Keratinocyte (primary cell): ENCODE measurements around the gene FAU. TPM values are rescaled to one million over a fixed set of nuclear protein-coding genes. Genes with fewer than 3 reads are reported as not detected.

Experiments
- DNase-seq: peaks from one replicate; pipeline ENCODE4 v3.0.0-alpha.2; 2011; ENCODE audit warnings: low read depth, missing footprints, low spot score
- FAIRE-seq: peaks from 2 replicates; lab custom pipeline; 2011; peaks lifted over from hg19 to GRCh38; lab: Jason Lieb, UNC
- H2AFZ ChIP-seq: 2 replicates; pipeline ENCODE4 v1.6.0; 2012; ENCODE audit warnings: low read length, control low read depth, inconsistent platforms; ENCODE audit not compliant: control insufficient read depth
- H3K27ac ChIP-seq: 2 replicates; pipeline ENCODE4 v1.5.1; 2011; ENCODE audit warnings: low read length; ENCODE audit not compliant: control insufficient read depth, insufficient read depth
- H3K27me3 ChIP-seq: 3 replicates; pipeline ENCODE4 v1.6.0; 2011; ENCODE audit warnings: low read length; ENCODE audit not compliant: control insufficient read depth, insufficient read depth; ENCODE audit errors: extremely low read depth
- H3K36me3 ChIP-seq, 2 experiments: 2 replicates in 1 of 2; 3 replicates in 1 of 2; pipeline ENCODE4 v1.5.1; 2011; ENCODE audit warnings: low read length in 2 of 2, mild to moderate bottlenecking in 1 of 2; ENCODE audit not compliant: control insufficient read depth in 2 of 2, insufficient read depth in 2 of 2; ENCODE audit errors: extremely low read depth in 1 of 2
- H3K4me1 ChIP-seq: 3 replicates; pipeline ENCODE4 v1.5.1; 2011; ENCODE audit warnings: low read length; ENCODE audit not compliant: control insufficient read depth, insufficient read depth; ENCODE audit errors: extremely low read depth
- H3K4me2 ChIP-seq: 3 replicates; pipeline ENCODE4 v1.6.0; 2011; ENCODE audit warnings: low read depth, low read length; ENCODE audit not compliant: control insufficient read depth, insufficient read depth; ENCODE audit errors: extremely low read depth
- H3K4me3 ChIP-seq, 3 experiments: fragments of 200-600 bp in 1 of 3; sonication (generic) in 1 of 3; 2 replicates in 2 of 3; 3 replicates in 1 of 3; pipeline ENCODE4 v1.5.1; 2011 to 2016; ENCODE audit warnings: low read length in 3 of 3, mild to moderate bottlenecking in 3 of 3, control low read depth in 2 of 3, inconsistent platforms in 1 of 3, low read depth in 1 of 3, mixed read lengths in 1 of 3, mixed run types in 1 of 3, moderate library complexity in 1 of 3; ENCODE audit not compliant: control insufficient read depth in 2 of 3, insufficient read depth in 2 of 3; ENCODE audit errors: extremely low read depth in 1 of 3
- H3K79me2 ChIP-seq: 2 replicates; pipeline ENCODE4 v1.6.0; 2012; ENCODE audit warnings: low read length; ENCODE audit not compliant: control insufficient read depth, insufficient read depth
- H3K9ac ChIP-seq: 3 replicates; pipeline ENCODE4 v1.6.0; 2011; ENCODE audit warnings: low read length; ENCODE audit not compliant: control insufficient read depth, insufficient read depth; ENCODE audit errors: extremely low read depth
- H3K9me1 ChIP-seq: 3 replicates; pipeline ENCODE4 v1.6.0; 2011; ENCODE audit warnings: low read length; ENCODE audit not compliant: control insufficient read depth, insufficient read depth; ENCODE audit errors: extremely low read depth
- H3K9me3 ChIP-seq: 2 replicates; pipeline ENCODE4 v1.5.1; 2012; ENCODE audit warnings: low read depth, low read length; ENCODE audit not compliant: control insufficient read depth
- H4K20me1 ChIP-seq: 3 replicates; pipeline ENCODE4 v1.6.0; 2011; ENCODE audit warnings: low read length; ENCODE audit not compliant: control insufficient read depth, insufficient read depth; ENCODE audit errors: extremely low read depth
- CTCF ChIP-seq, 3 experiments: IDR thresholded peaks in 1 of 3; conservative IDR thresholded peaks in 1 of 3; optimal IDR thresholded peaks in 1 of 3; 2 replicates in 2 of 3; 3 replicates in 1 of 3; pipeline versions ENCODE3 to v1.5.1; 2011; ENCODE audit warnings: low read length in 3 of 3, mild to moderate bottlenecking in 3 of 3, moderate library complexity in 2 of 3, control low read depth in 1 of 3, inconsistent platforms in 1 of 3; ENCODE audit not compliant: insufficient read depth in 2 of 3; ENCODE audit errors: extremely low read depth in 1 of 3
- EZH2 ChIP-seq: IDR thresholded peaks from one replicate; pipeline ENCODE4 v1.6.1; 2012; ENCODE audit warnings: inconsistent platforms, mild to moderate bottlenecking, low read length, moderate library complexity
- dilution Hi-C: fragments of 300-500 bp; cut with MboI; formaldehyde crosslinking; loops from one replicate; pipeline ENCODE4 v1.7.0; 2020; ENCODE audit warnings: low sequenced_read_pairs; ENCODE audit not compliant: extremely low pct_ligation_motif_present
- polyA plus RNA-seq, 5 experiments: library from polyadenylated mRNA; depleted of rRNA in 3 of 5; stranded (reverse) in 3 of 5; stranded (forward) in 1 of 5; unstranded in 1 of 5; fragments of >200 nt; gene quantifications; 1 replicate in 1 of 5; 2 replicates in 3 of 5; 3 replicates in 1 of 5; pipeline versions ENCODE4 v1.2.1 to v1.2.3, GENCODE V29; 2011 to 2012; ENCODE audit warnings: missing spikeins in 2 of 5, low read depth in 1 of 5, low replicate concordance in 1 of 5

The FAU gene
- polyA plus RNA-seq, 1 donor (not counting 4 experiments of a cell fraction or from before 2014, with no cell fraction given), result 452 TPM

- Histone ChIP-seq H3K4me3 (peak overlapping the region; percentile 72 to 98 (median 82)), H3K9ac (peak overlapping the region; percentile 80), H3K27ac (peak overlapping the region; percentile 84), H4K20me1 (no peaks in the 10 kb centered on the region), H3K9me3 (no peaks in the 10 kb centered on the region), H3K9me1 (no peaks in the 10 kb centered on the region), H3K36me3 (peaks cover 19 to 37% of the 10 kb centered on the region in 2 experiments), H3K4me2 (peak overlapping the region; percentile 69), H3K27me3 (no peaks in the 10 kb centered on the region), H2AFZ (peak overlapping the region; percentile 1), H3K79me2 (peaks cover 44% of the 10 kb centered on the region), H3K4me1 (peaks cover 29% of the 10 kb centered on the region)
- TF ChIP-seq CTCF (optimal IDR thresholded peaks at IDR 0.05 in 1 of 3, IDR thresholded peaks at IDR 0.05 in 1 of 3, conservative IDR thresholded peaks at IDR 0.05 in 1 of 3; ENCODE audit: extremely low read depth in 1 of 3, insufficient read depth in 2 of 3, low read length in 3 of 3) (no peak), EZH2 (no peak)
- FAIRE-seq (no peak), DNase-seq (no peak)
- dilution Hi-C loops, result no loop called here
Measured at GRCh38 chr11:65084598-65085375, 37.1 kb downstream of the FAU start.

- Histone ChIP-seq H3K9me3 (no peaks in the 10 kb centered on the region), H3K36me3 (peaks cover 16 to 41% of the 10 kb centered on the region in 2 experiments), H4K20me1 (no peaks in the 10 kb centered on the region), H3K27me3 (no peaks in the 10 kb centered on the region), H3K9ac (peak within 1 kb of the TSS; percentile 80), H3K79me2 (peaks cover 48% of the 10 kb centered on the region), H3K4me1 (peaks cover 29% of the 10 kb centered on the region), H3K4me3 (peak within 1 kb of the TSS; percentile 72 to 98 (median 82)), H3K4me2 (peak within 1 kb of the TSS; percentile 96), H2AFZ (peak within 1 kb of the TSS; percentile 88), H3K27ac (peak within 1 kb of the TSS; percentile 84), H3K9me1 (no peaks in the 10 kb centered on the region)
- no peak for TF ChIP-seq EZH2
- no peak for TF ChIP-seq CTCF (optimal IDR thresholded peaks at IDR 0.05 in 1 of 3, IDR thresholded peaks at IDR 0.05 in 1 of 3, conservative IDR thresholded peaks at IDR 0.05 in 1 of 3; ENCODE audit: extremely low read depth in 1 of 3, insufficient read depth in 2 of 3, low read length in 3 of 3)
- DNase-seq (peak; percentile 68), FAIRE-seq (peak; percentile 29)
- dilution Hi-C loops, result no loop called here
Measured at GRCh38 chr11:65083834-65084597, 37.9 kb downstream of the FAU start, which contains the start of the genes CDCA5 and ZFPL1. CDCA5 (minus strand) TSS chr11:65084040; CDS start chr11:65083978, 62 bp downstream. ZFPL1 (plus strand) TSS chr11:65084222; CDS start chr11:65084699, 477 bp downstream.
